ENCODE results near the gene ITGB4.

ITGB4 gene

DNA sequence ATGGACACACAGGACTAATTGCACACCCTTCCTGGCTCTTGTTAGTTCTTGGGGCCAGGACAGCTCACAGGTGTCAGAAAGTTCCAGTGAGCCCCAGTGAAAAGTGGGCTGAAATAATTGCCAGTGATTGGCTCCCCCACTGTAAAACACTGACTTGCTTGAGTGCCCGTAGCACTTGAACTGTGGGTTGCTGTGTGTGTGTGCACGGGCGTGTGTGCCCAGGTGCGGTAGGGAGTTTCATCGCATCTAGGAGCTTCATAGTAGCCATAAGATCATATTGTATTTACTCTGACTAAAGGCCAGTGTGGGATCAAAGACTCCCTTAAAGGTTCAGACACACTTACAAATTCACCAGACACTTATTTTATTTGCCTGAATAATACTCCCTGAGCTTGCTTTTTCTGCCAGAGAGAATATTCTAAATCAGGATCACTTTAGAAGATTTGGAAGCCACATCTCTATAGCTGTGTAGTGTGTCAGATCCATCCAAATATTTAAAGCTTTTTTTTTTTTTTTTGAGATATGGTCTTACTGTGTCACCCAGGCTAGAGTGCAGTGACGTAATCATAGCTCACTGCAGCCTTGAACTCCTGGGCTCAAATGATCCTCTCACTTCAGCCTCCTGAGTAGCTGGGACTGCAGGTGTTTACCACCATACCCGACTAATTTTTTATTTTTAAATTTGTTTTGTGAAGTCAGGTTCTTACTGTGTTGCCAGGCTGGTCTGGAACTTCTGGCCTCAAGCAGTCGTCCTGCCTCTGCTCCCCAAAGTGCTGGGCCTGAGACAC, 74.8 kb downstream of the ITGB4 start:
- no peak for DNase-seq

DNA sequence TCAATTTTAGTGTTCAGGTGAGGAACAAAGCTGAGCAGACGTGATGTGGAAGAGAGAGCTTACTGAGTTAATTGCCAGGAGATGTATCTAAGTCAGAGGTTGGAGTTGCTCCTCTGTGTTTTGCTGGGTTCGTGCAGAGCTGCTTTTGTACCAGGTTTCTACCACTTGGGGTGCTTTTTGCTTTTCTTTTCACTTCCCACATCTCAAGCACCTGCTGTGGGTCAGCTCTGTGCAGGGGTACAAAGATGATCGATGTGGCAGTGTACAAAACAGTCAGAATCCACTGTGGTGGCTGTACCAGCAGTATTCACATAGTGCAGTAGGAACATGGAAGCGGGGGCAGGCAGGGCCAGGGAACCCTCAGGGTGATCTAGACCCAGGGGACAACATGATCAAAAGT, 78.1 kb downstream of the ITGB4 start:
- DNase-seq = no peak

DNA sequence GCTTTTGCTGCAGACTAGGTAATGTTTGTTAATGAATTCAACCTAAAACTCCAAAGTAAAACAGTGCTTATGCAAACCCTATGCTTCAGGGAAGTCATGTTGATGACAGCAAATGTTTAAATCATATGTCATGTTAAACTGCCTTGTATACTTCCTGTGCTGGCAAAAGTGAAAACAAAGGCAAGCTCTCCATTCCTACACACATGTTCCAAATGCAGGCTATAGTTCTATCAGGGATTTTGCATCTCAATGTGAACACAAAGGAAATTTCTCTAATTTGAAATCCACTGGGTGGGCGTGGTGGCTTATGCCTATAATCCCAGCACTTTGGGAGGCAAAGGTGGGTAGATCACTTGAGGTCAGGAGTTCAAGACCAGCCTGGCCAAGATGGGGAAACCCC, 82.6 kb downstream of the ITGB4 start:
- no peak for DNase-seq

DNA sequence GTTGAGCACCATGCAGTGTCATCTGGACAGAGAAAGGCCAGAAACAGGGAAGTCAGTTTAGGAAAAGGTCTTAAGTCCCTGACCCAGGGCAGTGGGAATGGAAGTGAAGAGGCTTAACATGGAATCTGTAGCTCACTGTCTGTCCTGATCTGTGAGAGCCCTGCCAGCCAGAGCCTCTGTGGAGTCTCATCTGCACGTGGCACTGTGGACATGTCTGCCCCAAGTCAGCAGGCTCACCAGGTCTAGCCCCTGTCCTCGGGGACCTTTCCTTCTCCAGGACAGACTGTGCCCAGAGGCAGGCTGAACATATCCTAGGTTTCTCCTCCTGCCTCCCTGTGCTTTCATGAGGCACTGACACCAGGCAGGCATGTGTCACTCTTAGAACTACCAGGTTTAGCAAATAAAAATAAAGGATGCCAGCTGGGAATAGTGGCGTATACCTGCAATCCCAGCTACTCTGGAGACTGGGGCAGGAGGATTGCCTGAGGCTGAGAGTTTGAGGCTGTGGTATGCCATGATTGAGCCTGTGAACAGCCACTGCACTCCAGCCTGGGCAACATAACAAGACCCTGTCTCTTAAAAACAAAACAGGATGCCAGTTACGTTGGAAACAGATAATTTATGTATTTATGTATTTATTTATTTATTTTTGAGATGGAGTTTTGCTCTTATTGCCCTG, 85.7 kb downstream of the ITGB4 start:
- no peak for DNase-seq

Data from fibroblast of skin of back (primary cell).